Gastrocnemius medialis (tissue), 4 donors: ENCODE results near the gene SLC27A6. TPM values are rescaled to one million over a fixed set of nuclear protein-coding genes. Genes with fewer than 3 reads are reported as not detected.
"Not testable (repeated sequence)": the region's sequence is repeated elsewhere in the genome, so short reads cannot be mapped to it uniquely, and the experiment has no call there.

Experiments used
- ATAC-seq, 2 donors: fragments of 150-250 bp; one replicate each; pipeline ENCODE4 v1.9.1; 2016
- DNase-seq, 2 donors: peaks; one replicate each; pipeline ENCODE4 v3.0.0-alpha.2; 2019
- H3K27ac ChIP-seq, 4 donors: fragments of 200-600 bp; sonication (generic); 1 replicate in 1 of 4; 2 replicates in 3 of 4; pipeline ENCODE4 v1.5.1; 2016 to 2018; ENCODE audit warnings: mild to moderate bottlenecking in 2 of 4, moderate library complexity in 1 of 4
- H3K27me3 ChIP-seq, 3 donors: fragments of 200-600 bp; sonication (generic) in 2 of 3; 1 replicate in 1 of 3; 2 replicates in 2 of 3; pipeline versions ENCODE4 v1.5.1 to v1.6.0; 2016 to 2019; ENCODE audit warnings: mild to moderate bottlenecking in 1 of 3, moderate library complexity in 1 of 3
- H3K36me3 ChIP-seq, 2 donors: fragments of 200-600 bp; sonication (generic) in 1 of 2; one replicate each; pipeline ENCODE4 v1.5.1; 2017 to 2018
- H3K4me1 ChIP-seq, 2 donors: fragments of 200-600 bp; sonication (generic) in 1 of 2; one replicate each; pipeline ENCODE4 v1.5.1; 2016 to 2017; ENCODE audit warnings: mild to moderate bottlenecking in 2 of 2
- H3K4me3 ChIP-seq, 4 donors: fragments of 200-600 bp; sonication (generic) in 3 of 4; 1 replicate in 1 of 4; 2 replicates in 3 of 4; pipeline ENCODE4 v1.5.1; 2016 to 2019; ENCODE audit warnings: mild to moderate bottlenecking in 2 of 4
- H3K9me3 ChIP-seq, 3 donors: fragments of 200-600 bp; sonication (generic) in 2 of 3; 1 replicate in 1 of 3; 2 replicates in 2 of 3; pipeline ENCODE4 v1.5.1; 2016 to 2019
- POLR2A ChIP-seq, 2 donors: fragments of 450-650 bp; IDR thresholded peaks; one replicate each; pipeline ENCODE4 v1.6.1; 2017; ENCODE audit warnings: antibody characterized with exemption in 2 of 2, mild to moderate bottlenecking in 2 of 2, moderate library complexity in 2 of 2
- in situ Hi-C, 4 donors: fragments of 200-750 bp; cut with MboI; loops; one replicate each; pipeline versions ENCODE4 v1.15.0 to v1.8.0; 2017; ENCODE audit warnings: low sequenced_read_pairs in 4 of 4
- intact Hi-C: fragments of 100-400 bp; cut with DNase I; formaldehyde crosslinking; loops from one replicate; pipeline ENCODE4 v1.15.1; 2023; ENCODE audit warnings: low total_unique reads
- total RNA-seq, 4 donors: library from RNA; depleted of rRNA; stranded (reverse); fragments of >200 nt; gene quantifications; one replicate each; pipeline versions ENCODE4 v1.1.0 to v1.2.3, GENCODE V29; 2016
- TF ChIP-seq, protein P1 (sequence below), 5 experiments: fragments of 450-650 bp in 3 of 5; fragments of 200-600 bp in 2 of 5; sonication (generic) in 2 of 5; IDR thresholded peaks in 4 of 5; conservative IDR thresholded peaks in 1 of 5; 1 replicate in 4 of 5; 2 replicates in 1 of 5; pipeline ENCODE4 v1.5.1; 2016 to 2019; ENCODE audit warnings: antibody characterized with exemption in 5 of 5, mild to moderate bottlenecking in 3 of 5, moderate library complexity in 3 of 5

The SLC27A6 gene
- total RNA-seq, 4 donors from 2014 or later, result 0.29 to 2.0 TPM; not detected in 2

DNA sequence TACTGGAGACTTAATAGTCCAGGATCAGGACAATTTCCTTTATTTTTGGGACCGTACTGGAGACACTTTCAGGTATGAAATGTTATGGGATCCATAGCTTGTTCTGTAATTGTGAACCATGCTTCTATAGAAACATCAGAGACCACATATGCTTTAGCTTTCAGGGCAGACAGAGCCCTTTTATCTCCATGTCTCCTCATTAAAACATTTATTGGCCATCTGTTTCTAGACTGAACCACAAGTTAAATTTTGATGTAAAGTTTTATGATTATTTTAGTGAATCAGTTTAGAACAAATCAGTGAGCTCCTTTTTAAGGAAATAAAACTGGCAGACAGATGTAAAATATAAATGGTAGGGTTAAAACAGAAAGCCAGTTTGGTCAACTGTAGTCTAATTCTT, 62.0 kb downstream of the SLC27A6 start:
- TF ChIP-seq, protein P1, sequence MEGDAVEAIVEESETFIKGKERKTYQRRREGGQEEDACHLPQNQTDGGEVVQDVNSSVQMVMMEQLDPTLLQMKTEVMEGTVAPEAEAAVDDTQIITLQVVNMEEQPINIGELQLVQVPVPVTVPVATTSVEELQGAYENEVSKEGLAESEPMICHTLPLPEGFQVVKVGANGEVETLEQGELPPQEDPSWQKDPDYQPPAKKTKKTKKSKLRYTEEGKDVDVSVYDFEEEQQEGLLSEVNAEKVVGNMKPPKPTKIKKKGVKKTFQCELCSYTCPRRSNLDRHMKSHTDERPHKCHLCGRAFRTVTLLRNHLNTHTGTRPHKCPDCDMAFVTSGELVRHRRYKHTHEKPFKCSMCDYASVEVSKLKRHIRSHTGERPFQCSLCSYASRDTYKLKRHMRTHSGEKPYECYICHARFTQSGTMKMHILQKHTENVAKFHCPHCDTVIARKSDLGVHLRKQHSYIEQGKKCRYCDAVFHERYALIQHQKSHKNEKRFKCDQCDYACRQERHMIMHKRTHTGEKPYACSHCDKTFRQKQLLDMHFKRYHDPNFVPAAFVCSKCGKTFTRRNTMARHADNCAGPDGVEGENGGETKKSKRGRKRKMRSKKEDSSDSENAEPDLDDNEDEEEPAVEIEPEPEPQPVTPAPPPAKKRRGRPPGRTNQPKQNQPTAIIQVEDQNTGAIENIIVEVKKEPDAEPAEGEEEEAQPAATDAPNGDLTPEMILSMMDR (IDR thresholded peaks at IDR 0.05 in 4 of 5, conservative IDR thresholded peaks at IDR 0.05 in 1 of 5), result no peak
- TF ChIP-seq POLR2A (IDR thresholded peaks at IDR 0.05), result no peak
- H3K9me3 ChIP-seq, result no peaks in the 10 kb centered on the region
- no peaks in the 10 kb centered on the region for H3K36me3 ChIP-seq
- H3K4me1 ChIP-seq, result no peaks in the 10 kb centered on the region
- ATAC-seq, result no peak
- H3K4me3 ChIP-seq, result no peak overlapping the region
- no peaks in the 10 kb centered on the region for H3K27me3 ChIP-seq
- intact Hi-C loops (no loop called here), in situ Hi-C loops (no loop called here)
- H3K27ac ChIP-seq, result no peak overlapping the region
- no peak for DNase-seq

DNA sequence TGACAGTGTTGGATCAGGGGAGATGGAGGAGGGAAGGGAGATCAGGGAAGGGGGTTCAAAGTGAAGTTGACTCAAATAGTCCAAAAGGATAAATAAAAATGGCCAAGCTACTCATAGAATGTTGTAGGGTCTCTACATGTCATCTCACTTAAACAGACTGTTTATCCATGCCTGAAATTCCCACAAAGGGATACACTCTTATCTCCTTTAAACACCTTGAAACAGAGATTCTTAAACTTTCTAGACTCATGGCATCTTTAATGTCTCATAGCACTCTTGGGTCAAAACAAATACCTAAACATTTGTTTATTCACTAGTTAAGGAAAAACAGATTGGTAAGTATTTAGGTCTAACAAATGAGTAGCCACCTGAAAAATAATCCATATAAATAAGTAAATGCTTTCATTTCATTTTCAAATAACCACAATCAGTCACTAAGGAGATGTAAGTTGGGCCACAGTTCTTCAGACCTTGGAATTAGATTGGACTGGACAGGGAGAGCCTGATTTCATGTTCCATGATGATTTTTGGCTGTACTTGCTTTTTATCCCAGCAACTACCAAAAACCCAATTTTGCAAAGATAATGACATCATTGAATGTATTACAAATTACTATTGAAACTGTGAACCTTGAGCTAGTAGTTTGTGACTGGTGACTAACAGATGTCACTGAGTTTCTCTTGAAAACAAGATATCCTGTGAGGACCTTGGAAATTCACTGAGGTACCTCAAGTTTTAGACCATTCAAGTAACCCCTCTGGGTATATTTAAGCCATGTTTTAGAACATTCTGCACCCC, 66.8 kb downstream of the SLC27A6 start:
- Histone ChIP-seq H3K4me1 (no peaks in the 10 kb centered on the region), H3K9me3 (no peaks in the 10 kb centered on the region), H3K27ac (no peak overlapping the region), H3K4me3 (no peak overlapping the region), H3K36me3 (no peaks in the 10 kb centered on the region), H3K27me3 (no peaks in the 10 kb centered on the region)
- intact Hi-C loops, result no loop called here
- no peak for TF ChIP-seq POLR2A (IDR thresholded peaks at IDR 0.05)
- TF ChIP-seq, protein P1 (IDR thresholded peaks at IDR 0.05 in 4 of 5, conservative IDR thresholded peaks at IDR 0.05 in 1 of 5), result no peak
- ATAC-seq, result no peak
- DNase-seq, result no peak
- in situ Hi-C loops, result no loop called here

DNA sequence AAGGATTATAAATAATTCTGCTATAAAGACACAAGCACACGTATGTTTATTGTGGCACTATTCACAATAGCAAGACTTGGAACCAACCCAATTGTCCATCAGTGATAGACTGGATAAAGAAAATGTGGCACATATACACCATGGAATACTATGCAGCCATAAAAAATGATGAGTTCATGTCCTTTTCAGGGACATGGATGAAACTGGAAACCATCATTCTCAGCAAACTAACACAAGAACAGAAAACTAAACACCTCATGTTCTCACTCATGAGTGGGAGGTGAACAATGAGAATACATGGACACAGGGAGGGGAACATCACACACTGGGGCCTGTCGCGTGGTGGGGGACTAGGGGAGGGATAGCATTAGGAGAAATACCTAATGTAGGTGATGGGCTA, 71.0 kb downstream of the SLC27A6 start:
- H3K4me1 ChIP-seq, H3K4me3 ChIP-seq, H3K9me3 ChIP-seq, ATAC-seq, H3K27ac ChIP-seq, H3K36me3 ChIP-seq, intact Hi-C loops, DNase-seq, in situ Hi-C loops, H3K27me3 ChIP-seq: not testable (repeated sequence)

GRCh38 chr5:129041196-129041881, 76.1 kb downstream of the SLC27A6 start:
- in situ Hi-C loops, result no loop called here
- H3K27ac ChIP-seq, result no peak overlapping the region
- no peaks in the 10 kb centered on the region for H3K27me3 ChIP-seq
- no peaks in the 10 kb centered on the region for H3K4me1 ChIP-seq
- H3K4me3 ChIP-seq, result no peak overlapping the region
- ATAC-seq, result no peak
- no peak for DNase-seq
- TF ChIP-seq, protein P1 (IDR thresholded peaks at IDR 0.05 in 4 of 5, conservative IDR thresholded peaks at IDR 0.05 in 1 of 5), result no peak
- TF ChIP-seq POLR2A (IDR thresholded peaks at IDR 0.05), result no peak
- intact Hi-C loops, result no loop called here
- no peaks in the 10 kb centered on the region for H3K36me3 ChIP-seq
- H3K9me3 ChIP-seq, result no peaks in the 10 kb centered on the region

DNA sequence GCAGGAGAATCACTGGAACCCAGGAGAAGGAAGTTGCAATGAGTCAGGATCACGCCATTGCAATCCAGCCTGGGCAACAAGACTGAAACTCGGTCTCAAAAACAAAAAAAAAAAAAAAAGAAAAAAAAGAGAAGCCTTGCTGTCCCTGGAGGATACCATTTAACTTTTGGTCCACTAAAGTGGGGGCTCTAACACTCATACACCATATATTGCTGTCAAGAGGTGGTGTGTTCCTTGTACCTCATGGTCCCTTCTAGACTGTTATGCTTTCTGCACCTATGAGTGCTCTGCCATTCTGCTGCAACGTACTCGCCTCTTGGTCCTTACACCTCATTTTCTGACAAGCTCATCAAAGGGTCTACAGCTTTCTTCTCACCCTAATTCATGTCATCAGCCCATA, 77.0 kb downstream of the SLC27A6 start:
- in situ Hi-C loops, result no loop called here
- intact Hi-C loops, result no loop called here
- DNase-seq, result no peak

More for the DNA sequence above, 77.0 kb downstream of the SLC27A6 start:
- H3K36me3 ChIP-seq, result no peaks in the 10 kb centered on the region
- no peak overlapping the region for H3K4me3 ChIP-seq
- H3K27ac ChIP-seq, result no peak overlapping the region
- ATAC-seq, result no peak
- H3K27me3 ChIP-seq, result no peaks in the 10 kb centered on the region
- no peaks in the 10 kb centered on the region for H3K9me3 ChIP-seq
- no peak for TF ChIP-seq POLR2A (IDR thresholded peaks at IDR 0.05)
- no peaks in the 10 kb centered on the region for H3K4me1 ChIP-seq
